Measurements from ENCODE around the gene ANKRD42. TPM values are rescaled to one million over a fixed set of nuclear protein-coding genes. Genes with fewer than 3 reads are reported as not detected.
"Not testable (repeated sequence)": the region's sequence is repeated elsewhere in the genome, so short reads cannot be mapped to it uniquely, and the experiment has no call there.

ANKRD42 gene
- polyA plus RNA-seq, 1 donor from 2014 or later, result 6.0 TPM

DNA sequence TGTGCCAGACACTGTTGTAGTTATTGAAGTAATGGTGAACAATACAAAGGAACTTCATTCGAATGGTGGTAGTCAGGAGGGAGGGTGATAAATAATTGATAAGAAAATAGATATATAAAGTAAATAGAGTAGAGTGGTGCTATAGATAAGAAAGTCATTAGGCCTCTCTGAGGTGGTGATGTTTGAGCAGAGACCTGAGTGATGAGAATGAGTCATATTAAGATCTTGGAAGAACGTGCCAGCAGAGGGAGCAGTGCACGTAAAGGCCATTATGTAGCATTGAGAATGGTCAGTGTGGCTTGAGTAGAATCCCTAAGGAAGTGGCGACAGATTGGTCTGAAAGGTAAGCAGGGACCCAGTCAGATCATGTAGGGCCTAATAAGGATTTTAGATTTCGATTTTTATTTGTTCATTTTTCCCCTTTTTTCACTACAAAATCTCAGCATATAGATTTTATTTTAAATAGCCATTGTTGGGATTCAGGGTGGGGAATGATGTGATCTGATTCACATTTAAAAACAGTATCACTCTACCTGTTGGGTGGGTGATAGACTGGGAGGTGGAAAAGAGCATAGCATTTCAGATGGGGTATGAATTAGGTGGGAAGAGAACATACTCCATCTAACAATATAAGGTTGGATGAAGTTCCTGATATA, 47.9 kb downstream of the ANKRD42 start:
- Mint-ChIP-seq H3K4me3 (no peak overlapping the region), H3K27ac (no peak overlapping the region), H3K9me3 (no peaks in the 10 kb centered on the region), H3K27me3 (no peaks in the 10 kb centered on the region), H3K4me1 (peaks cover 0 to 1% (median 0%) of the 10 kb centered on the region in 3 donors), H3K36me3 (peaks cover 5% of the 10 kb centered on the region)

DNA sequence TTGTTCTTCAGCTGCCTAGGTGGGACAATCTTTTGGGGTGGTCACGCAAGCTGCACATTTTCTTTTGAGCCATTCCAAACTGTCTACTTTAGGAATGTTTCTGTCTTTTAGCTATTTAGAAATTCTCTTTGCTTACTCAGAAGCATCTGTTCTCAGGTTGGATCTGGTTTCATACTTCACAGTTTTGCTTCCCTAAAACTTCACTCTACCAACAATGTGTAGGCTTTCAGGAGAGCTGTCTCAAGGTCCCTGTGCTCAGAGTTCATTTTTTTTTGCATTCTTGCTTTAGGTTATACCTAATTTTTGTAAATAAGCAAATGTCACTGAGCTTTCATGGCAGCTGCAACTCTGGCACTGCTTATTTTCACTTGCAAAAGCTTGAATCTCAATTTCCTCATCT, 55.9 kb downstream of the ANKRD42 start:
- Mint-ChIP-seq H3K4me3 (no peak overlapping the region), H3K4me1 (peaks cover 6 to 19% (median 9%) of the 10 kb centered on the region in 3 donors), H3K27me3 (no peaks in the 10 kb centered on the region), H3K36me3 (peaks cover 2% of the 10 kb centered on the region), H3K27ac (no peak overlapping the region), H3K9me3 (no peaks in the 10 kb centered on the region)

DNA sequence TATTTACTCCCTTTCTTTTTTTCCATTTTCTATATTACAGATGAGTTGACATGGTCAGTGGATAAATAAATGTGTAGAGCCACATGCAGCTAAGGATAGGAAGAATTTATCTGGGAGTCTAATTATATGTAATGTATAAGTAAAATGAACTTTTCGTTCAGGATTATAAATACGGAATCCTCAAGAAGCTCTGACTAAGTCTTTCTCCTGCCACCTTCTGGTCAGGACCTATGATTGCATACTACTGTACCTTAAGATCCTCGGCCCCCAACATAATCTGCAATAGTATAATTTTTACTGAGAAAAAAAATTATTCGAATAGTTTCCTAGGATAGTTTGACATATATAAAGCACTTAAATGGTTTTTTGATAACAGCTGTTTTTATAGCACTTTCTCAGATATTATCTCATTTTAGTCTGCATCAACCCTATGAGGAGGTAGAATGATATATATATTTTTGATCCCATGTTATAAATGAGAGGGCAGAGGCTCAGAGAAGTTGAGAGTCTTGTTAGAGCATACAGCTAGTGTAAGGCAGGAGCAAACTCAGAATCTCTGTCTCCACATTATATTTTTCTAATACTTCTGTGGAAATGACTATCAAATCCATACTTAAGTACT, 56.6 kb downstream of the ANKRD42 start:
- H3K36me3 Mint-ChIP-seq, result peaks cover 2% of the 10 kb centered on the region
- peaks cover 6 to 19% (median 9%) of the 10 kb centered on the region in 3 donors for H3K4me1 Mint-ChIP-seq
- H3K27ac Mint-ChIP-seq, result no peak overlapping the region
- H3K4me3 Mint-ChIP-seq, result no peak overlapping the region
- H3K27me3 Mint-ChIP-seq, result no peaks in the 10 kb centered on the region
- no peaks in the 10 kb centered on the region for H3K9me3 Mint-ChIP-seq

DNA sequence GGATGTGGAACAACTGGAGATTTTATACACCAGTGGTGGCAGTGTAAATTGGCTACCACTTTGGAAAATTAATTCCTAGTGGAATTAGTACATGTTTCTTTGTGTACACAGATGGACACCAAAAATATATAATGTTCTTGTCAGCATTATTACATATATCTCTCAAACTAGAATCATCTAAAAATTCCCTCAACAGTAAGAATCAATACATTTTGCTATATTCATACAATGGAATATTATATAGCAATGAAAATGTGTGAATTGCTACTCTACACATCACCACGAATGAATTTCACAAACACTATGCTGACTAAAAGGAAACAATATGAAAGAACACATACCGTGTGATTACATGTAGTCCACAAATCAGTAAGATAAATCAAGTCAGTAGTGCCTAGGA, 58.8 kb downstream of the ANKRD42 start:
- Mint-ChIP-seq H3K4me3 (no peak overlapping the region), H3K27ac (no peak overlapping the region), H3K4me1 (peaks cover 6 to 19% (median 9%) of the 10 kb centered on the region in 3 donors), H3K27me3 (no peaks in the 10 kb centered on the region), H3K36me3 (peaks cover 2% of the 10 kb centered on the region), H3K9me3 (no peaks in the 10 kb centered on the region)

DNA sequence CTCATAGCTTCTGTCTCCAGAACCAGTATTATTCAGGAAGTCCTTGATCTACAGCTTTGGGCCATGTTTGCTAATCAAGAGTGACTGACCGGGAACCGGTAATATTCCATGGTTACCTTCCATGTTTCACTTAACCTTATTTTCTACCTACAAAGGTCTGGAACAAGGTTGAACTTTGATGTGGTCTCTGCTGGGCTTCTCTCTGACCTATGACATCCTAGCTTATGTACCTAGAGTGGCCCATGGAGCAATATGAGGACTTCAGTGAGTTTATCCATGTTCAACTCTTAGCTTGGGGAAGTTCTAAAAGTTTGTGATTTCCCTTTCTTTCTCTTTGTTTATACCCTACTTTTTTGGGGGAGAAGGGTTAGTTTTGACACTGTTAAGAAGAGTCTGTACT, 59.4 kb downstream of the ANKRD42 start:
- Mint-ChIP-seq H3K4me3 (no peak overlapping the region), H3K27ac (no peak overlapping the region), H3K4me1 (peaks cover 6 to 19% (median 9%) of the 10 kb centered on the region in 3 donors), H3K36me3 (peaks cover 2% of the 10 kb centered on the region), H3K9me3 (no peaks in the 10 kb centered on the region), H3K27me3 (no peaks in the 10 kb centered on the region)

DNA sequence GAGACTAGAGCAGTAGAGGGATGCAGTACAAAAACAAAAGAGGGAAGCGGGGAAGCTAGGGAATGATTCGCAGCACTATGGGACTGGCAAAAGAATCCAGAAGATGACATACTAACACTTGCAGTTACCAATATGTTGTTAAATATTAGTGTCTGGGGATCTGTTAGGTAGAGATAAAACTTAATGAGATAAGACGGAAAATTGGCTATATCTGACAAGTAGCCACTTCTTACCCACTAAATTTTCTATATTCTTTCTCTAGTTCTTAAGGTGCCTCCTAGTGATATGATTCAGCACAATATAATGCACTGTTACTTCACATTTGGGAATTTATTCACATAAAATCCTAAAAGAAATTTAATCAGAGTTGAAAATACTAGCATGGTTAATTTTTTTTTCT, 61.9 kb downstream of the ANKRD42 start:
- Mint-ChIP-seq H3K36me3 (peaks cover 2% of the 10 kb centered on the region), H3K4me3 (no peak overlapping the region), H3K27ac (no peak overlapping the region), H3K9me3 (no peaks in the 10 kb centered on the region), H3K27me3 (no peaks in the 10 kb centered on the region), H3K4me1 (peaks cover 0 to 7% (median 0%) of the 10 kb centered on the region in 3 donors)

DNA sequence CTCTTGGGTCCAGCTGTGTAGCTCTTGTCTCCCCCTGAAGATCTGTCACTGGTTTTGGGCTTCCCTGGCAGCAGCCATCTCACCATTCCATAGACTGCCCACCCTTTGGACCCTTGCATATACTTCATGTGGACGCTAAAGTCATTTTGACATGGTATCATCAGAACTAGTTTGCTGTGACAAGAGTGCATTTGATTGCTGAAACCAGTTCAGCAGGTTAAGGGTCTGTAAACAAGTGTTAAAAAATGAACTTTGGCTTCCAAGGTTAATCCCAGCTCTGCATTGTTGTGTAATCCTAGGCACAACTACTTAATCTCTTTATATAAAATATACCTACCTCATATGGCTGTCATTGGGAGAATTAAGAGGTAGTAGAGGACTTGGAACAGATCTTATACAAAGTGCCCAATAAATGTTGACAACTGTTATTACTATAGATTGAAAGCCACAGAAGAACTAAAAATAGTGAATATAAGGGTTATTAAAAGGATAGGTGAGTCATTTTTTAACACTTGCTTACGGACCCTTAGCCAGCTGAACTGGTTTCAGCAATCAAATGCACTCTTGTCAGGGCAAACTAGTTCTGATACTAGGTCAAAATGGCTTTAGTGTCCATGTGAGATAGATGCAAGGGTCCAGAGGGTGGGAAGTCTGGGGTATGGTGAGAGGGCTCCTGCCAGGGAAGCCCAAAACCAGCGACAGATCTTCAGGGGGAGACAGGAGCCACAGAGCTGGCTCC, 63.3 kb downstream of the ANKRD42 start:
- Mint-ChIP-seq H3K9me3 (no peaks in the 10 kb centered on the region), H3K27me3 (no peaks in the 10 kb centered on the region), H3K4me1 (no peaks in the 10 kb centered on the region), H3K27ac (peak overlapping the region in 1 of 3 donors; percentile 83), H3K36me3 (peaks cover 2% of the 10 kb centered on the region), H3K4me3 (peak overlapping the region in 1 of 4 donors; percentile 72)

DNA sequence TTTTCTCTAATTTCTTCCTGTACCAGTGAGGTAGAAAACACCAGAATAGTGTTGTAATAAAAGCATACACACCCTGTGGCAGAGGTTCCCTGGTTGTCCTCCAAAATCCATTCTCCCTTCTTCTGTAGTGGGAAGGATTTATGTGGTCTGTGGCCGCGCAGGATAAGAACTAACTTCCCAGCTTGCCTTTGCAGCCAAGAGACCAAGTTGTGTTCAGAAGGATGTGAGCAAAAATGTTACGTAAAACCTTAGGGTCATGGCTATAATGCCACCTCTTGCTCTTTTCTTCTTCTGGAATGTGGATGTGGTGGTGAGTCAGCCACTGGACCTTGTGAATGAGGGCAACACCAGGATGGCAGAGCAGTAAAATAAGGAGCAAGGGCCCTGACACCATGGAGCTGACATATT, 64.3 kb downstream of the ANKRD42 start:
- Mint-ChIP-seq H3K27me3 (no peaks in the 10 kb centered on the region), H3K9me3 (no peaks in the 10 kb centered on the region), H3K4me3 (no peak overlapping the region), H3K36me3 (no peaks in the 10 kb centered on the region), H3K4me1 (no peaks in the 10 kb centered on the region), H3K27ac (peak overlapping the region in 1 of 3 donors; percentile 53)

DNA sequence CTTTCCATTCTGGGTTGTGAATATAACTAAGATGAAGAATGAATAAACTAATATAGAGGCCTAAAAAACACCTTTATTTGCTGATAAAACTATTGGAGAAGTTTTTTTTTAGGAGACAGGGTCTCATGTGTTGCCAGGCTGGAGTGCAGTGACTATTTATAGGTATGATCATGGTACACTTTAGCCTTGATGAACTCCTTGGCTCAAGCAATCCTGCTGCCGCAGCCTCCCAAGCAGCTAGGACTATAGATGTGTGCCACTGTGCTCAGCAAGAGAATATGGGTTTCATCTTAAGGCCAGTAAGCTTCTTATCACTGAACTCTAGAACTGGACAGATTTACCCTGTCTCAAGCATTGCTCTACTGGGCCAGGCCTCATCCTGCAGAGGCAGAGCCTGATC, 66.0 kb downstream of the ANKRD42 start:
- Mint-ChIP-seq H3K4me3 (no peak overlapping the region), H3K9me3 (no peaks in the 10 kb centered on the region), H3K4me1 (no peaks in the 10 kb centered on the region), H3K27ac (no peak overlapping the region), H3K36me3 (no peaks in the 10 kb centered on the region), H3K27me3 (no peaks in the 10 kb centered on the region)

DNA sequence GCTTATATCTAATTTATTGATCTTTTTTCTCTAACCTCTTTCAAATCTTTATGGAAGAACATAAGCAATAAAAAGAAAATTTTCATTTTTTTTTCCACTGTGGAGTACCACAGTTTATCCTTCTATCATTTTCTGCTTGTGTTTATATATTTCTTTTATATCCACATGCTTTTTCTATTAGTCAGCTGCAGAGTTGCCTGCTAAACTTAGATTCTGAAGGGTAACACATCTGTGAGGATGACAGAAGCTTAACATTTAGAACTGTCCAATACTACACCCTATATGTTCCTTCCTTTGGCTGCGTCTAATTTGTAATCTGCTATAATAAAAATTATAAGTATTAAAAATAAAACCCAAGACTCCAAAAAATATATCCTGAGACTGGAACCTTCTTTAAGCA, 71.8 kb downstream of the ANKRD42 start:
- H3K36me3 Mint-ChIP-seq, result peaks cover 11% of the 10 kb centered on the region

DNA sequence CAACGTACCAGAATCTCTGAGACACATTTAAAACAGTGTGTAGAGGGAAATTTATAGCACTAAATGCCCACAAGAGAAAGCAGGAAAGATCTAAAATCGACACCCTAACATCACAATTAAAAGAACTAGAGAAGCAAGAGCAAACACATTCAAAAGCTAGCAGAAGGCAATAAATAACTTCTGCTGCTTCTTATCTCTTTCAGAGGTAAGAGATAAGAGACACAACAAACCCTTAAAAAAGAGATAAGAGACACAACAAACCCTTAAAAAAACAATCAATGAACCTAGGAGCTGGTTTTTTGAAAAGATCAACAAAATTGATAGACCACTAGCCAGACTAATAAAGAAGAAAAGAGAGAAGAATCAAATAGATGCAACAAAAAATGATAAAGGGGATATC, 75.6 kb downstream of the ANKRD42 start:
- not testable (repeated sequence) for H3K4me1 Mint-ChIP-seq, H3K9me3 Mint-ChIP-seq, H3K27me3 Mint-ChIP-seq, H3K4me3 Mint-ChIP-seq
- H3K27ac Mint-ChIP-seq, result peak overlapping the region in 2 of 3 donors; percentile 25 to 65
- H3K36me3 Mint-ChIP-seq, result peaks cover 21% of the 10 kb centered on the region

More for the DNA sequence above, 71.8 kb downstream of the ANKRD42 start:
- no peak overlapping the region for H3K4me3 Mint-ChIP-seq
- no peak overlapping the region for H3K27ac Mint-ChIP-seq
- H3K4me1 Mint-ChIP-seq, result peaks cover 0 to 5% (median 2%) of the 10 kb centered on the region in 3 donors
- H3K9me3 Mint-ChIP-seq, result no peaks in the 10 kb centered on the region
- H3K27me3 Mint-ChIP-seq, result no peaks in the 10 kb centered on the region

DNA sequence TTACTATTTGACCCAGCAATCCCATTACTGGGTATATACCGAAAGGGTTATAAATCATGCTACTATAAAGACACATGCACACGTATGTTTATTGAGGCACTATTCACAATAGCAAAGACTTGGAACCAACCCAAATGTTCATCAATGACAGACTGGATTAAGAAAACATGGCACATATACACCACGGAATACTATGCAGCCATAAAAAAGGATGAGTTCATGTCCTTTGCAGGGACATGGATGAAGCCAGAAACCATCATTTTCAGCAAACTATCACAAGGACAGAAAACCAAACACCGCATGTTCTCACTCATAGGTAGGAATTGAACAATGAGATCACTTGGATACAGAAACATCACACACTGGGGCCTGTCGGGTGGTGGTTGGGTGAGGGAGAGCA, 78.2 kb downstream of the ANKRD42 start:
- not testable (repeated sequence) for H3K27ac Mint-ChIP-seq, H3K9me3 Mint-ChIP-seq, H3K4me1 Mint-ChIP-seq, H3K27me3 Mint-ChIP-seq, H3K4me3 Mint-ChIP-seq
- H3K36me3 Mint-ChIP-seq, result peaks cover 23% of the 10 kb centered on the region

DNA sequence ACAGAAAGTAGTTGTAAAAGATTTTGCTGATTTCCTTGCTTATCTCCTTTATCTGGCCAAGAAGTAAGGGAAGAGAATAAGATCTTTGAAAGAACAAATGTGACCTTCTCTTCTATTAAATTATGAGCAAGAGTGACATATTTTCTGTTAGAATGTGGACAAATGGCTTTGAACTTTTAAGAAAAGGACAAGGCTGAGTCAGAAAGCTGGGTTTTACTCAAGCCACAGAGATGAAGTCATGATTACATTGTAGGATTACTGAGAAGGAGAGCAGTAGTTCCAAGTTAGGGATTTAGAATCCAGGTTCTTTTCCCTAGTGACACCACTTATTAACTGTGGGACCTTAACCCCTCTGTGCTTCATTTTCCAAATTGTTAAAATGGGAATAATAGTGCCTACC, 79.1 kb downstream of the ANKRD42 start:
- Mint-ChIP-seq H3K4me3 (no peak overlapping the region), H3K4me1 (peaks cover 0 to 6% (median 2%) of the 10 kb centered on the region in 3 donors), H3K27me3 (no peaks in the 10 kb centered on the region), H3K27ac (no peak overlapping the region), H3K9me3 (no peaks in the 10 kb centered on the region), H3K36me3 (peaks cover 23% of the 10 kb centered on the region)

DNA sequence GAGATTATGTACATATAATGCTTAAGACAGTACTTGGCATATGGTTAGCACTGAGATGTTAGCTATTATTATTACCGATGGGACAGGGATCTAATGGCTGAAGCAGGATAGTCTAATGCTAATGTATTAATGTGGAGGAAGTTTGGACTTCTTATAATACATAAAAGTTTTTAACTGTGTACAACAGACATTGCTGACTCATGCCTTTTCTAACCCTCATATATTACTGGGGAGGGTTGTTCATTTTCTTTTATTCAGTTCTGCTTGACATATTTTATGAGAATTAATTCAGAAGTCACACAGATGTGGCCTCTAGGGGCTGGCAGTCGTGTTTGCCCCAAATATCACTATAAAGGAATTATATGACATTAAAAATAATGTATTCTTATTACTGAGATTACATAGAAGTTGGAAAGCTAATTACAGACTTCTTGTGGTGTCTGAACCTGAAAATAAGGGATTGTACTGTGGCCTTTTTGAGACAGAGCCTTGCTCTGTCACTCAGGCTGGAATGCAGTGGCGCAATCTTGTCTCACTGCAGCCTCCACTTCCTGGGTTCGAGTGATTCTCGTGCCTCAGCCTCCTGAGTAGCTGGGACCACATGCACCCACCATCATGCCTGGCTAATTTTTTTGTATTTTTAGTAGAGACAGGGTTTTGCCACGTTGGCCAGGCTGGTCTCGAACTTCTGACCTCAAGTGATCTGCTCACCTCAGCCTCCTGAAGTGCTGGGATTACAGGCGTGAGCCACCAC, 82.6 kb downstream of the ANKRD42 start:
- Mint-ChIP-seq H3K27ac (peak overlapping the region in 1 of 3 donors; percentile 27), H3K4me3 (no peak overlapping the region), H3K9me3 (no peaks in the 10 kb centered on the region), H3K27me3 (no peaks in the 10 kb centered on the region), H3K36me3 (peaks cover 10% of the 10 kb centered on the region), H3K4me1 (peaks cover 0 to 9% (median 6%) of the 10 kb centered on the region in 3 donors)

DNA sequence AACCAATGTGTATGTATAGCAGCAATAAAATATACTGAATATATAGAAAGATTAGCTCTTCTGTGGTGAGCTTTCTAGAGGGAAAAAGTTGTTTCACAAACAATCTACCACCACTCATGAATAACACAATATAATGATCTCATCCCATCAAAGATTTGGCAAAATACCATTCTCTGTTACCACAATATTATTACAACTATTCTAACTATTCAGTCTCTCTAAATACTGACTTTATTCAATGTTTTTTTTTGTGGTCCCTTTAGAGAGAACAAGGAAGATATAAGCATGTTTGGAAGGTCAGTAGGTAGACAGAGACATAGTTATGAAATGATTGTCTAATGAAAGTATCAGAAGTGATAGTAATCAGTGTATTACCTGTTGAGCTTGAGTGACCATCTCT, 84.8 kb downstream of the ANKRD42 start:
- H3K9me3 Mint-ChIP-seq, result no peaks in the 10 kb centered on the region
- H3K4me3 Mint-ChIP-seq, result no peak overlapping the region
- H3K27me3 Mint-ChIP-seq, result no peaks in the 10 kb centered on the region
- peaks cover 13 to 21% (median 19%) of the 10 kb centered on the region in 3 donors for H3K4me1 Mint-ChIP-seq
- peaks cover 3% of the 10 kb centered on the region for H3K36me3 Mint-ChIP-seq
- no peak overlapping the region for H3K27ac Mint-ChIP-seq
